ENCODE measurements around the gene ASB1. TPM values are rescaled to one million over a fixed set of nuclear protein-coding genes. Genes with fewer than 3 reads are reported as not detected.

ASB1 gene
- polyA plus RNA-seq, 1 of the 3 experiments (the other 2 are of a cell fraction): 33.3 TPM

DNA sequence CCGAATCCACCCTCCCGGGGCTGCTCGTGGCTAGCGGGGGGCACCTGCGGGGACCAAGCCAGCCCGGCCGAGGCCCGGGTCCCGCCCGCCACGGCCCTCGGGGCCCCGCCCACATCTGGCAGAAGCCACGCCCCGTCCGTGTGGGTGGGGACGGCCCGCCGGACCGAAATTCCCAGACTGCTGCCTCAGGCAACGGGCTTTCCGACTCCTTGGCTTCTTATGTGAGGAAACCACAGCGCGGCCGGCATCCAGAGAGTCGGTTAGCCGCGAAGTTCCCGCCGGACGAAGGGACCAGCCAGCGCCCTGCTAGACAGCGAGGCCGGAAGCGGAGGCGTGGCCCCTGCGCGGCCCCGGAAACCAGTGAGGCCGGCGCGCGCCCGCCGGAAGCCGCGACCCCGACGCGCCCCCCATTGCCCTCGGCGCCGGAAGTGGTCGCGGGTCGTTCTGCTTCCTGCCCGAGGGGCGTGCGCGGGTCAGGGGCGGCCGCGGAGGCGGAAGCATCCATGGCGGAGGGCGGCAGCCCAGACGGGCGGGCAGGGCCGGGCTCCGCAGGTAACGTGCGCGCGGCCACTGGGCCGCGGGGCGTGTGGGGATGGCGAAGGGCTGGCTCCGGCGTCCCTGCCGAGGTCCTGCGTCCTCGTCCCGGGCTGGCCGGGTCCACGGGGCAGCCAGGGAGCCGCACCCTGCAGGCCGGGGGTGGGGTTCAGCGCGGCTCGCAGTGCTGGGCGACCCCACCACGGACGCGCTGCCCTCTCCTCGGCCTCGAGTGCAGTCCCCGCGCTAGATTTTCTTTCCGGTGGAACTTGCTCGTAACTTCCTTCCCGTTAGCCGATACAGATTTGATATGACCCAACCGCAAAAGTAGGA, at the start of gene ASB1 (continued):
- TF ChIP-seq MXI1 (IDR thresholded peaks at IDR 0.05; ENCODE audit: low read depth, low read length) (peak; percentile 84), SIN3A (IDR thresholded peaks at IDR 0.05; ENCODE audit: borderline replicate concordance, low read depth, low read length) (no peak), TCF12 (IDR thresholded peaks at IDR 0.05) (no peak), NRF1 (IDR thresholded peaks at IDR 0.05; ENCODE audit: low read depth, low read length) (no peak), PBX3 (IDR thresholded peaks at IDR 0.05) (no peak), CTCF (IDR thresholded peaks at IDR 0.05) (no peak), TAF1 (IDR thresholded peaks at IDR 0.05; ENCODE audit: borderline replicate concordance, low read depth, low read length) (peak; percentile 65), FOXJ3 (CRISPR knock-in tag; IDR thresholded peaks at IDR 0.05) (no peak), RCOR1 (IDR thresholded peaks at IDR 0.05; ENCODE audit: low read length) (no peak), ELF1 (IDR thresholded peaks at IDR 0.05) (peak; percentile 70; the same call in 1 of the 2 replicates), EZH2phosphoT487 (IDR thresholded peaks at IDR 0.05; ENCODE audit: borderline replicate concordance, low read depth) (no peak)

GRCh38 chr2:238378230-238379095, 48.3 kb upstream of the ASB1 start:
- Histone ChIP-seq H3K9me3 (no peaks in the 10 kb centered on the region), H3K4me1 (ENCODE audit: control insufficient read depth in 1 of 2, insufficient read depth in 2 of 2, low read depth in 1 of 2, low read length in 1 of 2) (peaks cover 0 to 26% of the 10 kb centered on the region in 2 experiments; a peak in 2 of 4 replicates), H2AFZ (ENCODE audit: low read depth) (no peak overlapping the region), H3K9ac (no peak overlapping the region), H3F3A (replicated peaks; ENCODE audit: insufficient read depth) (peaks cover 7% of the 10 kb centered on the region), H3K4me3 (ENCODE audit: low read depth in 2 of 2, low read length in 1 of 2) (no peak overlapping the region), H3K4me2 (peak overlapping the region; percentile 44; the same call in 1 of the 2 replicates), H4K20me1 (ENCODE audit: insufficient read depth) (no peaks in the 10 kb centered on the region), H3K27me3 (ENCODE audit: insufficient read depth) (no peaks in the 10 kb centered on the region), H3K36me3 (replicated peaks in 1 of 2; ENCODE audit: control insufficient read depth in 1 of 2, insufficient read depth in 2 of 2, low read length in 1 of 2) (peaks cover 4 to 12% of the 10 kb centered on the region in 2 experiments), H3K79me2 (ENCODE audit: insufficient read depth) (peaks cover 5% of the 10 kb centered on the region; the same call in 1 of the 2 replicates), H3K27ac (ENCODE audit: low read depth in 2 of 2, low read length in 1 of 2) (no peak overlapping the region), H3K9me2 (no peaks in the 10 kb centered on the region)
- ChIA-PET POLR2A (no interaction called here), CTCF (interaction anchor here (0.9 to 1.0 kb wide), 2 partner anchors 8 to 86 kb away, joined by 3 to 4 read pairs; no protein-coding TSS in a partner anchor)
- 98% methylated on average over 5 of the region's 11 CpGs for WGBS (ENCODE audit: low lambda C conversion rate)
- no peak for TF ChIP-seq CTCF (IDR thresholded peaks at IDR 0.05)
- TF ChIP-seq SMC3 (IDR thresholded peaks at IDR 0.05; ENCODE audit: low read depth, low read length): no peak
- TF ChIP-seq FOXJ3 (CRISPR knock-in tag; IDR thresholded peaks at IDR 0.05): no peak
- no peak for DNase-seq

All from SK-N-SH (cell line).